GM12874 (cell line): ENCODE results near the gene PRKAG3.

ENCODE experiments used
- TF ChIP-seq, protein P1 (sequence below): IDR thresholded peaks from 2 replicates; pipeline ENCODE4 v1.5.1; 2011; ENCODE audit warnings: low read depth, mild to moderate bottlenecking, control low read depth, low read length, moderate library complexity; ENCODE audit not compliant: insufficient read depth

The PRKAG3 gene

DNA sequence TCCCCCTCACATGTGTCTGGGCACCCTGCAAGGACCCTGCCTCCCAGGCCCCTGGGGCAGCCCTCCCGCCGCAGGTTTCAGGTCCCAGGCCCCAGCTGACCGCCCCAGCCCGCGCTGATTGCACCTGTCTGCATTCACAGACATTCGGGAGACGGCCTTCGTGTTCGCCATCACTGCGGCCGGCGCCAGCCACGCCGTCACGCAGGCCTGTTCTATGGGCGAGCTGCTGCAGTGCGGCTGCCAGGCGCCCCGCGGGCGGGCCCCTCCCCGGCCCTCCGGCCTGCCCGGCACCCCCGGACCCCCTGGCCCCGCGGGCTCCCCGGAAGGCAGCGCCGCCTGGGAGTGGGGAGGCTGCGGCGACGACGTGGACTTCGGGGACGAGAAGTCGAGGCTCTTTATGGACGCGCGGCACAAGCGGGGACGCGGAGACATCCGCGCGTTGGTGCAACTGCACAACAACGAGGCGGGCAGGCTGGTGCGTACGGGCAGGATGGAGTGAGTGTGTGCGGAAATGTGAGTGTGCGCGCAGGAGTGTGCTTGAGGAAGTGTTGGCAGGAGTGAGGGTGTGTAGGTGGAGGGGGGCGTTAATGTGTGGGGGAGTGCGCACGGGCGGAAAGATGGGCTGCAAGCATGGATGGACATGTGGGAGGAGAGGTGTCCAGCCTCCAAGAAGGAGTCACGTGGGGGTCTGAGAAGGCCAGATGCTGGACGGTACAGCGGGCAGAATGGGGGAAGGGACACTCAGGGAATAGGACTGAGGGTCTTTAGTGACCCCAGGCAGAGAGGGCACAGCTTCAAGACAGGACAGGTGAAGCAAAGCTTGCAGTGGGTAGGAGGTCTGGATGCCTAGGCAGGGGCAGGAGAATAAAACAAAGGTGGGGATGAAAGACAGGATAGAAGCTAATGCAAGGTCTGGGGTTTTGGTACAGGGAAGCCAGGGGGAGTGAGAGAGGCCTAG, 40.0 kb upstream of the PRKAG3 start:
- TF ChIP-seq, protein P1, sequence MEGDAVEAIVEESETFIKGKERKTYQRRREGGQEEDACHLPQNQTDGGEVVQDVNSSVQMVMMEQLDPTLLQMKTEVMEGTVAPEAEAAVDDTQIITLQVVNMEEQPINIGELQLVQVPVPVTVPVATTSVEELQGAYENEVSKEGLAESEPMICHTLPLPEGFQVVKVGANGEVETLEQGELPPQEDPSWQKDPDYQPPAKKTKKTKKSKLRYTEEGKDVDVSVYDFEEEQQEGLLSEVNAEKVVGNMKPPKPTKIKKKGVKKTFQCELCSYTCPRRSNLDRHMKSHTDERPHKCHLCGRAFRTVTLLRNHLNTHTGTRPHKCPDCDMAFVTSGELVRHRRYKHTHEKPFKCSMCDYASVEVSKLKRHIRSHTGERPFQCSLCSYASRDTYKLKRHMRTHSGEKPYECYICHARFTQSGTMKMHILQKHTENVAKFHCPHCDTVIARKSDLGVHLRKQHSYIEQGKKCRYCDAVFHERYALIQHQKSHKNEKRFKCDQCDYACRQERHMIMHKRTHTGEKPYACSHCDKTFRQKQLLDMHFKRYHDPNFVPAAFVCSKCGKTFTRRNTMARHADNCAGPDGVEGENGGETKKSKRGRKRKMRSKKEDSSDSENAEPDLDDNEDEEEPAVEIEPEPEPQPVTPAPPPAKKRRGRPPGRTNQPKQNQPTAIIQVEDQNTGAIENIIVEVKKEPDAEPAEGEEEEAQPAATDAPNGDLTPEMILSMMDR = no peak

DNA sequence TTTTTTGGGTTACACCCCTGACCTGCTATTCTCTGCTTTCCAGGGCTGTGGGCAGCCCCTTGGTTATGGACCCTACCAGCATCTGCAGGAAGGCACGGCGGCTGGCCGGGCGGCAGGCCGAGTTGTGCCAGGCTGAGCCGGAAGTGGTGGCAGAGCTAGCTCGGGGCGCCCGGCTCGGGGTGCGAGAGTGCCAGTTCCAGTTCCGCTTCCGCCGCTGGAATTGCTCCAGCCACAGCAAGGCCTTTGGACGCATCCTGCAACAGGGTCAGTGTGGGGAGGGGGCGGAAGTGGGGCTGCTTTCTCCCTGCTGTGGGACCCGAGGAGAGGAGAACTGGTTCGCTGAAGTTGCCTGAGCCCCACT, 39.4 kb upstream of the PRKAG3 start:
- TF ChIP-seq, protein P1 = no peak

DNA sequence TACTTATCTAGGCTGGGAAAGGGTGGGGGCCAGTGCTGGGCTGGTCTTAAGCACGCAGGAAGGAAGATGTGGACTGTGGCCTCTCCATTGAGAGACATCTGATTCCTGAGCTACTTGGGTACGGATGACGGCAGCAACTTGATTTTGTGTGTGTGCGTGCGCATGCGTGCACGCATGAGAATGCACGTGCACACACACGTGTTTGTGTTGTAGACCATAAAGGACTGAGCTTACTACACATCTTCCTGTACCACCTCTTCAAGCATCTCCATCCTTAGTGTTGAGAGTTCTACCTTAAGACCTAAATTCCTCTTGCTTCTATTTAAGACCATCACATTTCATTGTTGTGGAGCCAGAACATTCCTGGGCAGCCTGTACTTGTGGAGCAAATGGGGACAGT, 37.5 kb upstream of the PRKAG3 start:
- TF ChIP-seq, protein P1 = no peak

DNA sequence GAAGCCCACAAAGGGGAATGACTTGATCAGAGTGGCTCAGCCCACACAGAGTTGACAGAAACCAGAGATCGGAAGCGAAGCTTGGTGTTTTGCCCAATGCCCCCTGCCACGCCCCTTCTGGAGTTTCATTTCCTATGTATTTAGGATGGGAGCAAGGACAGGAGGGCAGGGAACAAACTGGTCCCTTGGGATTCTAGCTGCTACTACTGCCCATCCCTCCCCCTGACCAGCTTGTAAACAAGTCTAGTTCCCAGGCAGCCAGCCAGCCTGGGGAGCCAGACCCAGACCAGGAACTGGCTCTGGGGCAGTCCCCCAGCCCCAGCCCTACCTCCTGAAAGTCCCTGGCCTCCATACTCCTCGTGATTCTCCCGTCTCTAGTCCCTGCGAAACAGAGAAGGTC, 36.3 kb upstream of the PRKAG3 start:
- TF ChIP-seq, protein P1 = no peak

DNA sequence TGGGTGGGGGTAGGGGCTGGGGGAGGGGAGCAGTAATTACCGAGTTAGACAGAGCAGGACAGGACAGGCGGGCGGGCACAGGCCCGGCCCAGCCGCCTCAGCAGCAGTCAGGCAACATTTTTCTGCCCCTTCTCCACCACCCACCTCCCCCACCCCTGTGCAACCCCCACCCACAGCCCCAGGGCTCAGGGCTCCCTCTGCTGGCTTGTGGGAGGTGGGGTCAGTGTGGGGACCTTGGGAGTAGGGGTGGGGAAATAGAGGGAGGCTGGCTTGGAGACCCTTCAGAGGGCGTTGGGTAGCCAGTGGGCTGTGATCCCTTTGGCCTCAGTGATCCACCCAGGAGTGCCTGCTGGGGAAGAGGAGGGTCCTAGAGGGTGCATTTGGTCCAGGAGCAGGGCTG, 34.4 kb upstream of the PRKAG3 start:
- TF ChIP-seq, protein P1 = no peak

DNA sequence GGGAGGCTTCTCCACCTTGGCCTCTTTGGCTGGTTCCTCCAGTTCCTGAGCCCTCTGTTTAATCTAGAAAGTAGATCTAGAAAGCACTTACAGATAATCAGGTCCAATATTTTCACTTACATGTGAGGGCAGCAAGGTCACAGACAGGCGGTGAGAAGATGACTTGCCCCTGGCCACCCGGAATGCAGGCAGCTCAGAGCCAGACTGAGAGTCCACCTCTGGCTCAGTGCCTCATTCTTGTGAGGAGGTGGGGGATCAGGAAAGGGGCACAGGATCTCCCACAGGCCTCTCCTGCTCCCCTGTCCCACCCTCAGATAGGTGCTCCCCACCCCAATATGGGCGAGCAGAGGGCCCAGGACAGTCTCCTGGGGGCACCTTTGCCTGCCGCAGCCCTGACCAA, 33.8 kb upstream of the PRKAG3 start:
- TF ChIP-seq, protein P1 = no peak

DNA sequence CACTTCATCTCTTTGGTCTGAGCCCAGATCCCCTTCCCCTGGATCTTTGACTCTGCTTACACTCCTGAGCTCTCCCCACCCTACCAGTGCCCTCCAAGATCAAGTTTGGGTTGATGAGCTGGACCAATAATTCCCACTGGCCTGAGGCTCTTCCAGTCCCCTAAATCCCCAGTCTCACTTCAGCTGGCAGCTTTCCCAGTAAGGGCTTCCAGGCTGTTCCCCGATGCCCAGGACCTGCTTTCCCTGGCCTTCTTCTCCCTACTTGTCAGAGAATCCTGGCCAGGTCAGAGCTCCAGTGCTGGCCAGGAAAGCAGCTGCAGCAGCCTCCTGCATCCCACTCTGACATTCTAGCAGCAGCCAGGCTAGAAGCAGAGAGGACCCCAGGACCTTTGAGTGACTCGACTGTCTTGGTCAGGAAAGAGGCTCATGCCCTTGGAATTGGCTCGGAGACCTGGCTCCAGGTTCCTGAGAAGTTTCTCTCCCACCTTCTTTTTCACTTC, 31.5 kb upstream of the PRKAG3 start:
- TF ChIP-seq, protein P1 = no peak
